Adrenal gland (tissue), 12 donors: ENCODE results near the gene TRPM4. TPM values are rescaled to one million over a fixed set of nuclear protein-coding genes. Genes with fewer than 3 reads are reported as not detected.

Source experiments
- DNase-seq, 7 donors: peaks; one replicate each; pipeline ENCODE4 v3.0.0-alpha.2; 2019 to 2020
- H3K27ac ChIP-seq, 5 donors: fragments of 200-600 bp; sonication (generic) in 4 of 5; 1 replicate in 3 of 5; 2 replicates in 2 of 5; pipeline versions ENCODE4 v1.5.1 to v1.8.0; 2016 to 2020; ENCODE audit warnings: mild to moderate bottlenecking in 1 of 5
- H3K27me3 ChIP-seq: fragments of 200-600 bp; 2 replicates; pipeline ENCODE4 v1.8.0; 2021
- H3K36me3 ChIP-seq, 2 donors: fragments of 200-600 bp; replicated peaks in 1 of 2; 1 replicate in 1 of 2; 2 replicates in 1 of 2; pipeline versions ENCODE4 v1.5.1 to v1.8.0; 2018 to 2022
- H3K4me1 ChIP-seq, 2 donors: fragments of 200-600 bp; replicated peaks in 1 of 2; 1 replicate in 1 of 2; 2 replicates in 1 of 2; pipeline versions ENCODE4 v1.5.1 to v1.8.0; 2018 to 2021
- H3K4me3 ChIP-seq, 4 donors: fragments of 200-600 bp; sonication (generic) in 3 of 4; one replicate each; pipeline ENCODE4 v1.5.1; 2016 to 2018
- H3K9me3 ChIP-seq, 3 donors: fragments of 200-600 bp; sonication (generic) in 1 of 3; replicated peaks in 1 of 3; 1 replicate in 2 of 3; 2 replicates in 1 of 3; pipeline versions ENCODE4 v1.5.1 to v1.8.0; 2016 to 2021
- POLR2A ChIP-seq, 2 donors: fragments of 450-650 bp; IDR thresholded peaks; one replicate each; pipeline ENCODE4 v1.6.1; 2017; ENCODE audit warnings: antibody characterized with exemption in 2 of 2, mild to moderate bottlenecking in 2 of 2, moderate library complexity in 1 of 2
- WGBS, 4 donors: extraction: QIAGEN DNeasy Blood & Tissue Kit in 2 of 4; methylation state at CpG; one replicate each; pipeline versions ENCODE4 v1.1.5 to v1.1.7; 2013 to 2017; 5-methylcytosine and 5-hydroxymethylcytosine counted together
- intact Hi-C, 2 donors: fragments of 100-400 bp; cut with DNase I; formaldehyde crosslinking; loops; one replicate each; pipeline versions ENCODE4 v1.14.1 to v1.15.0; 2022 to 2023
- polyA plus RNA-seq, 3 donors: library from polyadenylated mRNA; stranded (reverse); fragments of 200-250 nt in 2 of 3; fragments of 350-450 nt in 1 of 3; fragmentation: Illumina TruSeq in 1 of 3; extraction: RNeasy Lipid Tissue Mini Kit (QIAGEN cat#74804) in 1 of 3; gene quantifications; one replicate each; pipeline ENCODE4 v1.2.3, GENCODE V29; 2013 to 2014
- total RNA-seq, 9 donors: library from RNA; depleted of rRNA in 4 of 9; stranded (reverse); fragments of >200 nt in 4 of 9; fragments of 120-200 nt in 1 of 9; fragmentation: NEBNext Ultra II Directional in 1 of 9; extraction: Animal tissue kit (Norgen Biotek cat#: 25700) in 1 of 9; gene quantifications; one replicate each; pipeline versions ENCODE4 v1.1.0 to v1.2.4, GENCODE V29; 2013 to 2023
- TF ChIP-seq, protein P1 (sequence below), 6 experiments: fragments of 450-650 bp in 4 of 6; fragments of 200-600 bp in 2 of 6; sonication (generic) in 1 of 6; IDR thresholded peaks; 1 replicate in 5 of 6; 2 replicates in 1 of 6; pipeline versions ENCODE4 v1.5.1 to v1.8.0; 2016 to 2021; ENCODE audit warnings: antibody characterized with exemption in 6 of 6, mild to moderate bottlenecking in 2 of 6, moderate library complexity in 1 of 6
- donor health status: healthy with polysubstance abuse.
- donor health status: Bipolar disorder and iron deficiency.
- donor health status: DM: yes; HTN: yes; CAD: no.
- donor health status: DM: no; HTN: no; CAD: no.
- donor health status: DM: no; HTN: no; CAD: no.
- donor health status: DM: yes; HTN: yes; CAD: no.

Gene TRPM4
- total and polyA plus RNA-seq, 12 donors = 4.2 to 56.3 (median 15.7) TPM

DNA sequence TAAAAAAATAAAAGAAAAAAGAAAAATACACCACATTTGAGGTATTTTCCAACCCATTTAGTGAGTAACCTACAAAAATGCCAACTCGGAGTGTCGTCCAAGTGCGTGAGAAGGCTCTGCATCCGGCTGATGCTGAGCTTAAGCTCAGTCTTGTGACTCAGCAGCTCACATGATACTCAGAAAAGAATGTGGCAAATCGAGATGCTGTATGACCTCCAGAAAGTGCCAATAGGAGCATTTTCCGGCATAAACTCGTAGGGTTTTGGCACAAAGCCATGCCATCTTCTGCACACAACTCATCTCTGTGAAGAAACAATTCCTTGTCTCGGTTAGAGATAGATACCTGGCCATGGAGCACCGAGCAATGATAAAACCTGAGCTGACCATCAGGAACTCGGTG lies 58.5 kb downstream of the TRPM4 start:
- no peaks in the 10 kb centered on the region for H3K4me1 ChIP-seq
- no peak for DNase-seq
- 62 to 72% (median 66%) methylated on average over 9 to 10 of the region's 10 CpGs for WGBS, 4 donors
- H3K36me3 ChIP-seq = no peaks in the 10 kb centered on the region
- intact Hi-C loops = loop anchor here in 1 of 2 donors (10.0 kb wide), 1 partner anchor 141 kb away; the partner anchor contains the start of gene KCNA7
- H3K27ac ChIP-seq = no peak overlapping the region
- TF ChIP-seq POLR2A (IDR thresholded peaks at IDR 0.05) = no peak
- TF ChIP-seq, protein P1, sequence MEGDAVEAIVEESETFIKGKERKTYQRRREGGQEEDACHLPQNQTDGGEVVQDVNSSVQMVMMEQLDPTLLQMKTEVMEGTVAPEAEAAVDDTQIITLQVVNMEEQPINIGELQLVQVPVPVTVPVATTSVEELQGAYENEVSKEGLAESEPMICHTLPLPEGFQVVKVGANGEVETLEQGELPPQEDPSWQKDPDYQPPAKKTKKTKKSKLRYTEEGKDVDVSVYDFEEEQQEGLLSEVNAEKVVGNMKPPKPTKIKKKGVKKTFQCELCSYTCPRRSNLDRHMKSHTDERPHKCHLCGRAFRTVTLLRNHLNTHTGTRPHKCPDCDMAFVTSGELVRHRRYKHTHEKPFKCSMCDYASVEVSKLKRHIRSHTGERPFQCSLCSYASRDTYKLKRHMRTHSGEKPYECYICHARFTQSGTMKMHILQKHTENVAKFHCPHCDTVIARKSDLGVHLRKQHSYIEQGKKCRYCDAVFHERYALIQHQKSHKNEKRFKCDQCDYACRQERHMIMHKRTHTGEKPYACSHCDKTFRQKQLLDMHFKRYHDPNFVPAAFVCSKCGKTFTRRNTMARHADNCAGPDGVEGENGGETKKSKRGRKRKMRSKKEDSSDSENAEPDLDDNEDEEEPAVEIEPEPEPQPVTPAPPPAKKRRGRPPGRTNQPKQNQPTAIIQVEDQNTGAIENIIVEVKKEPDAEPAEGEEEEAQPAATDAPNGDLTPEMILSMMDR (IDR thresholded peaks at IDR 0.05) = no peak
- H3K4me3 ChIP-seq = no peak overlapping the region
- H3K27me3 ChIP-seq = no peaks in the 10 kb centered on the region
- H3K9me3 ChIP-seq = no peaks in the 10 kb centered on the region

DNA sequence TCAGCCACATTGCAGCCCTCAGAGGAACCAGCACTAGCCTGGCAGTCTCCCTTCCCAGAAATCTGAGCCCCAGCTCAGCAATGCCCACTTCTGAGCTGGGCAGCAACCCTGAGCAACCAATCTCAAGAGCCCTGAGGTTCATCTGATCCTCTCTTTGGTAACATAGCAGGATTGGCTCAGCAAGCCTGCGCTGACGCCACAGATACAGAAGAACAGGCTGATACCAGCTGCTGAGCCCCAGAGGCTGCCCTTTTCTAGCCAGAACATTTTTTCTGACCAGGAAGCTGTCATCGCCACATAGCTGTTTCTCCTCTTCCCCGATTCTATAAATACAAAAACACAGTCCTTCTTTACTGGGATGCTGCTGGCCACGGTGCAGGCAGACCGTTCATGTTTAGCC lies 59.8 kb downstream of the TRPM4 start:
- no peaks in the 10 kb centered on the region for H3K36me3 ChIP-seq
- 53 to 77% (median 63%) methylated on average over 6 of the region's 6 CpGs for WGBS, 4 donors
- H3K4me1 ChIP-seq = no peaks in the 10 kb centered on the region
- no peaks in the 10 kb centered on the region for H3K9me3 ChIP-seq
- no peak overlapping the region for H3K27ac ChIP-seq
- H3K4me3 ChIP-seq = no peak overlapping the region
- intact Hi-C loops = loop anchor here in 1 of 2 donors (10.0 kb wide), 1 partner anchor 143 kb away; the partner anchor contains the start of gene KCNA7
- DNase-seq = no peak
- TF ChIP-seq, protein P1 (IDR thresholded peaks at IDR 0.05) = no peak
- no peak for TF ChIP-seq POLR2A (IDR thresholded peaks at IDR 0.05)
- no peaks in the 10 kb centered on the region for H3K27me3 ChIP-seq

DNA sequence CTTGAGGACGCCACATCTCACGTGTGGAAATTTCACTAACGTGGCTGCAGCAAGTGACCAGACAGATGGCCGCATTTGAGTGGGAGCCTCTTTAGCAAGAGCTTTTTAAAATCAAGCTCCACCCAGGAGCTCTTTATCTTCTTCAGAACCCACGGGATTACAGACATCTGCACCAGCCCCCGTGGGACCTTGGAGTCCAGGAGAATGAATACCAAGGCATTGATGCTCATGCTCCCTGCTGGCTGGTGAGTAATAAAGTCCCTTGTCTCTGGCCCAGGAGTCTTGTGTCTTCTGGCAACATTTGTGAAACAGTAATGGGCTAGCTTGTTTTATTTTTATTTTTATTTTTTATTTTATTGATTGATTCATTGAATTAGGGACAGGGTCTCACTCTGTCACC lies 64.4 kb downstream of the TRPM4 start:
- H3K4me3 ChIP-seq = no peak overlapping the region
- H3K36me3 ChIP-seq = no peaks in the 10 kb centered on the region
- no peaks in the 10 kb centered on the region for H3K4me1 ChIP-seq
- no peaks in the 10 kb centered on the region for H3K27me3 ChIP-seq
- no peak overlapping the region for H3K27ac ChIP-seq
- TF ChIP-seq, protein P1 (IDR thresholded peaks at IDR 0.05) = no peak
- no peak for TF ChIP-seq POLR2A (IDR thresholded peaks at IDR 0.05)
- 72 to 76% (median 76%) methylated on average over 6 of the region's 6 CpGs for WGBS, 4 donors
- intact Hi-C loops = no loop called here
- no peak for DNase-seq
- no peaks in the 10 kb centered on the region for H3K9me3 ChIP-seq

DNA sequence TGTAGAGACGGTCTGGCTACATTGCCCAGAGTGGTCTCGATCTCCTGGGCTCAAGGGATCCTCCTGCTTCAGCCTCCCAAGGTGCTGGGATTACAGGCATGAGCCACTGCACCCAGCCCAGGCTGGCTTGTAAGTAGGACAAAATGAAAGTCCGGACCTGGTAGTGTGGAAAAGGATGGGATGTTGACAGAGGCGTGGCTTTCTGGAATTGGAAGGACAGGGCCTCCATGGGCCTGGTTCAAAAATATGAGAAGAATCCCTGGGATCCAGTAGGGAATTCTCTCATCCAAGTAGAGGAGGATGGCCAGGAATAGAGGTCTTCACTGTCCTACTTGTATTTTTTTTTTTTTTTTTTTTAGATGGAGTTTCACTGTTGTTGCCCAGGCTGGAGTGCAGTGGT lies 64.9 kb downstream of the TRPM4 start:
- no peaks in the 10 kb centered on the region for H3K9me3 ChIP-seq
- H3K27me3 ChIP-seq = no peaks in the 10 kb centered on the region
- intact Hi-C loops = no loop called here
- H3K4me3 ChIP-seq = no peak overlapping the region
- H3K4me1 ChIP-seq = no peaks in the 10 kb centered on the region
- DNase-seq = no peak
- H3K36me3 ChIP-seq = no peaks in the 10 kb centered on the region
- TF ChIP-seq POLR2A (IDR thresholded peaks at IDR 0.05) = no peak
- TF ChIP-seq, protein P1 (IDR thresholded peaks at IDR 0.05) = no peak
- WGBS, 4 donors = 81 to 97% (median 91%) methylated on average over 3 to 4 of the region's 4 CpGs
- H3K27ac ChIP-seq = no peak overlapping the region
